ENCODE data around the gene ZNF296.

The ZNF296 gene

DNA sequence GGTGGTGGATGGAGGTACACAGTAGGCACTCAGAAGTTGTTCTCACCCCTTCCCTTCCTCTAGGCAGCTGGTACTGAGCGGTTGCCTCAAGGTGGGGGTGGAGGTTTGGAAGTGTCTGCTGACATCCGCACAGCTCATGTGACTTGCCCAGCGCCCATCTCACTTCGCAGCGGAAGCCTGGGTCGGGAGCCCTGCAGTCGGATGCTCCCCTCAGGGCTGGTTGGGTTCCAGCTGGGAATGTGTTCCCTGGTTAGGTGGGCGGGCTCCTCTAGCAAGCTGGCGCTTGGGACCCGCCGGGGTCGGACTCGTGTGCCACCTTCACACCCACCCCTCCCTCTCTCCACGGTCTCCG lies 26.9 kb upstream of the ZNF296 start:
- DNase-seq (ENCODE audit: low spot score), result no peak

GRCh38 chr19:45102481-45102880 lies 26.2 kb upstream of the ZNF296 start:
- DNase-seq (ENCODE audit: low spot score), result no peak

- no peak for DNase-seq (ENCODE audit: low spot score)
Measured at GRCh38 chr19:45101806-45102205, 25.5 kb upstream of the ZNF296 start.

GRCh38 chr19:45100846-45101252 lies 24.6 kb upstream of the ZNF296 start:
- DNase-seq (ENCODE audit: low spot score), result no peak

GRCh38 chr19:45100201-45100600 lies 23.9 kb upstream of the ZNF296 start:
- DNase-seq (ENCODE audit: low spot score), result no peak

DNA sequence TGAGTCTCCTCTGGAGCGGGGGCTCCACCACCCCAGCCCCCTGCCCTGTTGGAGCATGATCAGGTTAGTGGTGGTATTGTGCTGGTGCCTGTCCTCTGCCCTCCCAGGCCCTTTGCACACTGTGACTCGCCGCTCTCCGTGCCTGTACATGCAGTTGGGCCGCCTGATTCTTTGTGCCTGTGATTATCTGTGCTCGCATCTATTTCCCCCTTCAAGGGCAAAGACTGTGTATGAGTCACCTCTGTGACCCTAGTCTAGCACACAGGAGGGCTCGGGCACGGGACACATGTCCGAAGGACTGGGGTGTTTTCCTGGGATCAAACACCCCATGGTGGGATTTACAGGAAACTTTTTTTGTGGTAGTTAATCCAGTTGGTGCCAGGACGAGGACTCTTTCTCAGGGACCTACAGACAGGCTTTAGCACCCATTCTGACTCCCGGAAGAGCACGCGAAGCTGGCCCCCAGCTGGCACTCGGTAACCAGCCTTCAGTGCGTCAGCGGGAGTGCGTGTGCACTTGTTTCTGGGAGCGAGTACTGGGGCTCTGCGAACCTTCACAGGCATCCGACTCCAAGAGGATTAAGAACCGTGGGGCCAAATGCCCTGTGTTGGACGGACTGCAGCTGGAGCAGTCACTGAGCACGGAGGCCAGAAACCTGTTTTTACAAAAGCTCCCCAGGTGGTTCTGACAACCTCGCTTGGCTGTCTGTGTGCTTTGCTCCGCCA lies 23.4 kb upstream of the ZNF296 start:
- DNase-seq (ENCODE audit: low spot score), result no peak

DNA sequence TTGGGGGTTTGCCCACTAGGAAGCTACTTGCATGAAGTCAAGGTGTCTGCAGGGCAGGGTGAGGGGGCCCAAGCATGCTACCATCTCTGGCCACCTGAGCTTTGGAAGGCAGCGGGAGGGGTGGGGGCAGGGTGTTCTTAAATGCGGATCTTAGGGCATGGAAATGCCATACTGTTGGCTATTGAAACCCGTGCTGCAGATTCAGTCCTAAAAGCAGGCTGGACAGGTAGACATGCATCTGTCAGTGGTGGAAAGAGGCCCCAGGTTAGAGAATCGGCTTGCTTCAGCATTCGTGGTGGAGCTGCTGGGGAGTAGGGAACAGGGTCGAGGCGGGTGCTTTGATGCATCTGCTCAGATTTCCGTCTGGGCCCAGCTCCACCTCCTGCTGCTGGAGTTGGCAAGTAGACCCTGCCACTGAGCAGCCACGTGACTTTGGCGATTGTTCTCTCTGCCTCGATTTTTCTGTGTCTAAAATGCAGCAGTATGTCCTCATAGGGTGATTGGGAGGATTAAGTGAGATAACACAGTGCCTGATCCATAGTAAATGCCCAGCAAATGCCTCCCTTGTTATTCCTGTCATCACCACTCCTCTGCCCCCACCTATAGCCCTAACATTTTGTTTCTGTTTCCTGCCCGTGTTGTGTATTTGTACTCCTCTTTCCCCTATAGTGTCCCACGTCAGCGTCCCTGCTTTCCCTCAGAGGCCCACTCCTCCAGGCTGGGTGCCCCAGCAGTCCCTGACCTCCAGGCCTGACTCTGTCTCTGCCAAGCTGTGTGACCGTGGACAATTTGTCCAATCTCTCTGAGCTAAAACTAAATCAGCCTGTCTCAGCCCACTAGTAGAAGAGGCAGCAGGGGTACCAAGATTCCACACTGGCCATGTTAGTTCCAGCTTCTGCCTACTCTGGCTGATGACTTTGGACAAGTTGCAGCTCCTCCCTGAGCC lies 22.5 kb upstream of the ZNF296 start:
- peak; percentile 65 for DNase-seq (ENCODE audit: low spot score)

- DNase-seq (ENCODE audit: low spot score), result peak; percentile 95
Measured at GRCh38 chr19:45097776-45098520, 21.7 kb upstream of the ZNF296 start.

DNA sequence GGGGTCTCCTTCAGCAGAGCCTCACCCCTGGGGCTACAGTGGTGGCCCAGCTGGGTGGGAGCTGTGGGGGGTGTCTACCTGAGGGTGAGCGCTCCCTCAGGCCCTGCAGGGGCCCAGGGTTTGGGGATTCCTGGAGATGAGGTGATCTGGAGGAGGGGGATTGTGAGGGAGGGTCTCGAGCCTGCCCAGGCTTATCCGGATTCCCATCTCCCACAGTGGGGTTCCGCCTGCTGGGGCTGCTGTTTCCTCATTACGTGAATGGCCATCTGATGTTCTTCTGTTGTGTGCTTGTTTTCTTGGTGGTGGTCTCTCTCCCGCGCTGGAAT lies 21.1 kb upstream of the ZNF296 start:
- no peak for DNase-seq (ENCODE audit: low spot score)

- DNase-seq (ENCODE audit: low spot score), result no peak
Measured at GRCh38 chr19:45096700-45097099, 20.4 kb upstream of the ZNF296 start.

GRCh38 chr19:45095496-45096413 lies 19.5 kb upstream of the ZNF296 start:
- no peak for DNase-seq (ENCODE audit: low spot score)

GRCh38 chr19:45094707-45095106 lies 18.4 kb upstream of the ZNF296 start:
- no peak for DNase-seq (ENCODE audit: low spot score)

GRCh38 chr19:45094137-45094536 lies 17.9 kb upstream of the ZNF296 start:
- no peak for DNase-seq (ENCODE audit: low spot score)

- DNase-seq (ENCODE audit: low spot score), result peak; percentile 97
Measured at GRCh38 chr19:45092747-45093678, 16.7 kb upstream of the ZNF296 start, which contains the start of gene PPP1R37. Gene PPP1R37 (plus strand): TSS chr19:45093179. CDS start chr19:45093326, 147 bp downstream.

DNA sequence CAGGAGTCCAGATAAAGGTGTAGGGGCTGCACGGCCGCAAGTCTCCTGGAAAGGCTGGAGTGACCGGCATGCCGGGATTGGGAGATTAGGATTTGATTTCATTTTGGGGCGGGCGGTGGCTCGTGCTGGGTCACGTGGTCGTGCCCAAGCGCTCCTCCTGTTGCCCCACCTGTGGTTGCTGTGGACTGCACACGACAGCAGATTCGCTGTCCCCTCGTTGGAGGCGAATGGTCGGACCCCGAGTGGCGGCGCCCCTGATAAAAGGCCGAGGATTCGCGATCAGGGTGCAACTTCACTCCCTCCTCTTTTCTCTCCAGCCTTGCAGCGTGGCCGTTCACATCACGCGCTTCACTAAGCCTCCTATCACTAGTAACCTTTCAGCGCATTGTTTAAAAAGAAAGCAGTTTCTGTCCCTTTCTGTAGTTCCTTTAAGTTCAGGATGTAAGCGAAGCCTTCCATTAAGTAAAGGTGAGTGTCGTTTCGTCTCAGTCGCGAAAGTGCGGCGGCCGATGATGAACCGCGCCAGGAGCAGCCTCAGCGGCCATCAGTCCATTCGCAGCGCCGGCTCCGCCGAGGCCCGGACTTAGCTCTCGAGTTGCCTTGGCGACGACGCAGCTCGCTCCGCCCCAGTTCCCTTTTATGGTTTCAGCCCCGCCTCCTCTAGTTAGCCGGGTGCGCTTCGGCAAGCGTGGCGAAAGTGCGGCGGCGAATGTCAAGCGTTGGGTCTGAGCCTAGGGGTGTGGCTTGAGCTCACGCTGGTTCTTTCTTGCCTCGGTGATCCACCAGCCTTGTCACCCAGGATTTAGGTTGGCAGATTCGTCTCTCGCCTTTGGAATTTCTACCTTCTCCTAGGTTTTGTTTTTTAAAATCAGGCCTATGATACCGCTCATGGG lies 15.0 kb upstream of the ZNF296 start:
- peak; percentile 97 for DNase-seq (ENCODE audit: low spot score)

DNA sequence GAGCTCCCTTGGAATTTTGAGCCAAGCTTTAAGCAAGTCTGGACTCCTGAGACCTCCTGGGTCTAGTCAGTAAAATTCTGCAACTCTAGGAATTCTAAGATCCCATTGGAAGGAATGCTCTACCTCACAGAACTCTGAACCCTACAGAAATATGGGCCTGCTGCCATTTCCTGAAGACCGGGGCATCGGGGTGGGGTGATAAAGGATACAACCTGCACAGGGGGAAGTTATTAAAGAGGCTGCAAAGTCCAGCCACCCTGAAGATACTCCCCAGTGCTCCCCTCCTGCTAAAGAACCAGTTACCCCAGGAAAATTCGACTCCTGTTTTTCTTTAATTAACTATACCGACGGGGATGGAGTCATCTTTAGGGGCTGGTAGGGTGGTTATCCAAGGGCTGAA lies 14.3 kb upstream of the ZNF296 start:
- DNase-seq (ENCODE audit: low spot score), result no peak

- DNase-seq (ENCODE audit: low spot score), result no peak
Measured at GRCh38 chr19:45090034-45090433, 13.8 kb upstream of the ZNF296 start.

DNA sequence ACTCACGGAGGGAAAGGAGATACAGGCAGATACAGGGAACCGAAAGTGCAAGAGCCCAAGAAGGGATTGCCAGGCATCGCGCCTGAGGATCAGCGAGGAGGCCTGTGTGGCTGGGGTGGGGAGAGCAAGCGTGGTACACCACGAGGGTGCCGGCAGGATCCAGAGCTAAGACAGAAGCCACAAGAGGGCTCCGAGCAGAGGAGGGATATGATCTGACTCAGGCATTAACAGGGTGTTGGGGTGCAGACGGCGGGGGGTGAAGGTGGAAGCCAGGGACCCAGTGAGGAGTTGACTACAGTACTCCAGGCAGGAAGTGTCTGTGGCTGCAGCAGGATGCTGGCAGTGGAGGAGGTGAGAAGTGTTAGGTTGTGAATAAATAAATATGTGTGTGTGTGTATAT lies 11.3 kb upstream of the ZNF296 start:
- no peak for DNase-seq (ENCODE audit: low spot score)

DNA sequence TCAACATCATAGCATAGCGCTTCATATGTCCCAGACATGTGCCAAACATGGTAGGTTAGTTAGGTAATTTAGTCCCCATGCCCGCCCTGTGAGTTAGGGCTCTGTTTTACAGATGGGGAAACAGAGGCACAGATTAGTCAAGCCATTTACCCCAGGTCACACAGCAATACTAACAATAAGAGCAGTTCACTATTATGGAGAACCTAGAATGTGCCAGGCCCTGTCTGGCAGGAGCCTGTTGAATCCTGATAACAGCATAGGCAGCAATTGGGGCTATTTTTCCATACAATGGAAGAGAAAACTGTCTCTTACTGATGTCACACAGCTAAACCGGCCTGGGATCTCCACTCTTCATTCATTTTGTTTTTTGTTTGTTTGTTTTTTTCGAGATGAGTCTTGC lies 10.2 kb upstream of the ZNF296 start:
- no peak for DNase-seq (ENCODE audit: low spot score)
